Raji (cell line): ENCODE data around the gene PXN.
A peak's percentile ranks its signal among the peaks of the same experiment; 100 is the strongest.

Source experiments
- POLR2A ChIP-seq: IDR thresholded peaks from 2 replicates; pipeline ENCODE4 v1.6.1; 2011; ENCODE audit warnings: low read depth, low read length, control low read depth; ENCODE audit not compliant: insufficient read depth

PXN gene

GRCh38 chr12:120211243-120211903 is 54.2 kb downstream of the PXN start:
- TF ChIP-seq POLR2A = no peak

GRCh38 chr12:120209851-120210250 is 55.7 kb downstream of the PXN start:
- no peak for TF ChIP-seq POLR2A

- TF ChIP-seq POLR2A = no peak
These were observed 58.3 kb downstream of the PXN start for GRCh38 chr12:120207227-120207626.

- no peak for TF ChIP-seq POLR2A
These were observed 59.3 kb downstream of the PXN start for GRCh38 chr12:120206228-120206627.

GRCh38 chr12:120204171-120204570 is 61.4 kb downstream of the PXN start:
- TF ChIP-seq POLR2A = no peak

GRCh38 chr12:120200364-120200800 is 65.1 kb downstream of the PXN start:
- TF ChIP-seq POLR2A = no peak

GRCh38 chr12:120199595-120200306 is 65.8 kb downstream of the PXN start:
- no peak for TF ChIP-seq POLR2A

GRCh38 chr12:120199025-120199424 is 66.5 kb downstream of the PXN start:
- TF ChIP-seq POLR2A = no peak

GRCh38 chr12:120197542-120197887 is 68.0 kb downstream of the PXN start:
- TF ChIP-seq POLR2A = no peak

- no peak for TF ChIP-seq POLR2A
These were observed 69.2 kb downstream of the PXN start for GRCh38 chr12:120196363-120196762.

GRCh38 chr12:120194534-120195395 is 70.8 kb downstream of the PXN start, which contains the start of gene GCN1:
GCN1 (minus strand) TSS chr12:120194715; CDS start chr12:120194697, 18 bp downstream.
- peak; percentile 90 for TF ChIP-seq POLR2A

- no peak for TF ChIP-seq POLR2A
These were observed 71.3 kb downstream of the PXN start for GRCh38 chr12:120194226-120194533.

GRCh38 chr12:120190985-120191480 is 74.5 kb downstream of the PXN start:
- TF ChIP-seq POLR2A = no peak

- no peak for TF ChIP-seq POLR2A
These were observed 75.1 kb downstream of the PXN start for GRCh38 chr12:120190386-120190785.

- no peak for TF ChIP-seq POLR2A
These were observed 78.9 kb downstream of the PXN start for GRCh38 chr12:120186654-120187053.

- no peak for TF ChIP-seq POLR2A
These were observed 82.3 kb downstream of the PXN start for GRCh38 chr12:120183211-120183631.

GRCh38 chr12:120181991-120182631 is 83.4 kb downstream of the PXN start:
- TF ChIP-seq POLR2A = no peak
